ENCODE measurements around the gene EMCN.
"Not testable (repeated sequence)": the region's sequence is repeated elsewhere in the genome, so short reads cannot be mapped to it uniquely, and the experiment has no call there.

EMCN gene

DNA sequence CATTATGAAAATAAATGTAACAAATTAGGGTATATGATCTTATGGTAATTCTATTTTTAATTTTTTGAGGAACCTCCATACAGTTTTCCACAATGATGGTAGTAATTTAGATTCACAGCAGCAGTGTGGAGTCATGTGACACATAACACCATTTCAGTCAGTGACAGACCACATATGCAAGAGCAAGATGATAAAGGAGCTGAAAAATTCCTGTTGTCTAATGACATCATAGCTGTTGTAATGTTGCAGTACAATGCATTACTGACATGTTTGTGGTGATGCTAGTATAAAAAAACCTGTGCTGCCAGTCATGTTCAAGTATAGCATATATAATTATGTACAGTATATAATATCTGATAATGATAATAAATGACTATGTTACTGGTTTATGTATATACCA lies 28.5 kb downstream of the EMCN start:
- no peak for DNase-seq

DNA sequence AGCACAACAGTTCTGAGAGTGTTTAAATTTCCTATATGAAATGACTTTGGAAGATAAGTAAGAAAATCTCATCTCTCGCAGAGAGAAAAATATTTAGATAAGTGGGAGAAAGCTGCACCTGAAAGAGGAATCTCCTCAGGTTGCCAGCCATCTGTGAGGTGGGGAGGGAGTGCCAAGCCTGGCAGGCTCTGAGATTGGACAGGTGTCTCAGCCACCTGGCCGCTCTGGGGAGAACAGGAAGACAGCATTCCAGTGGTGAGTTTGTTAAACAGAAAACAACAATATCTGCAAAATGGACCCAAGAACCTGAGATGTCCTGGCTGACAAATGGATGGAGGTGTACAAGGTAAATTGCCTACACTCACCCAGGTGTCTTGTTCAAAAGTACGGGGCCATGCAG lies 31.3 kb downstream of the EMCN start:
- no peak for DNase-seq

DNA sequence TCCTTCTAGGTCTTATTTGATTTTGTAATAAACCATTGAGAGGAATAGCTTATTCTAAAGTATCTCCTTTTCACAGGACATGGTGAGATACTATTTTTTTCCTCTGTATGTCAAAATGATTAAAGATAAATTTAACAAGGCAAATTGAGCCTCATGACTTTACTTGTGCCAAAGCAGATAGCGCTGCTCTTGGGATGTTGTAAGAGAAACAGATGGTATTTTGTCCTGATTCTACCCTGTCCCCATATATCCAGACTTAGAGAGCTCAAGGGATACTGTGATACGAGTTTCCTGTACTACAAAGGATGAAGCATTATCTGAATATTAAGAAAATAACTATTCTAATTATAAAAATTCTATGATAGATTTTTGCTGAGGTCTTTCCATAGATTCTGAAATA lies 34.0 kb downstream of the EMCN start:
- no peak for DNase-seq

DNA sequence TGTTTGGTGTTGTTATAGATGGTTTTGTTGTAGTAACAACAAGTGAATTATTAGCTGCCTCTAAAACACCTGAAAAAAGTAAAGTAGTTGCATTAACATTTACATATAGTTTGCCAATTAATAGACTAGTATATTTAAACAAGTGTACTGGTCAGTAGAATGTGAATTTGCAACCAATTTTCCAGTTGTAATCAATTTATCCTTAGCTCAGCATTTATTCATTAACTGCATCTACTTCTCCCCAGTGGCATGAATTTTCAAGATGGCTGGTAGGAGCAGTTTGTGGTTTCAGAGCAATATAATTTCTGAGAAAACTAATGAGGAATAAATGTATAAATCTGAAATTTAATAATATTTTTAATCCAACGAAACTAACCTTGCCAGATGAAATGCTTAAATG lies 37.9 kb downstream of the EMCN start:
- DNase-seq: no peak

DNA sequence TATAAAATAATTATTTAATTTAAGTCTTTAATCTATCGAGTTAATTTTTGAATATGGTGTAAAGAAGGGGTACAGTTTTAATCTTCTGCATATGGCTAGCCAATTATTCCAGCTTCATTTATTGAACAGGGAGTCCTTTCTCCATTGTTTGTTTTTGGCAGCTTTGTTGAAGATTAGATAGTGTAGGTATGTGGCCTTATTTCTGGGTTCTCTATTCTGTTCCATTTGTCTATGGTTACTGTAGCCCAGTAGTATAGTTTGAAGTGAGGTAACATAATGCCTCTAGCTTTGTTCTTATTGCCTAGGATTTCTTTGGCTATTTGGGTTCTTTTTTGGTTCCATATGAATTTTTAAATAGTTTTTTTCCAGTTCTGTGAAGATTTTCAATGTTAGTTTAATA lies 48.3 kb downstream of the EMCN start:
- no peak for DNase-seq

DNA sequence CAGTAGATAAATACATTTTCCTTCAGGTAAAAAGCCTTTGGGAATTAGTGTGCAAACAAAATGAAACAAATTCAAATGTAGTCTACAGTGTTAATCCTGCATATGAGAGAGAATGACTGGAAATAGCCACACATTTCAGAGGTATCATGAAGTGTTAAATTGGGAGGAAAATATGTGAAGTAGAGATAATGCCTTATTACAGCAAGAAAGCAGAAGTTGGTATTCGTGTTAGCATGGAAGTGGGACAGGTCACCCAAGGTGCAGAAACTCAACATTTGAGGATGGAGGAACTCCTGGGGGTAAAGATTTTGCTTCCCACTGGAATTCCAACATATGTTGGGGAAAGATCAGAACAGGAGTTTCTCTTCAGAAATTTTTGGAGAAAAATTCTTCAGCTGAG lies 51.3 kb downstream of the EMCN start:
- no peak for DNase-seq

DNA sequence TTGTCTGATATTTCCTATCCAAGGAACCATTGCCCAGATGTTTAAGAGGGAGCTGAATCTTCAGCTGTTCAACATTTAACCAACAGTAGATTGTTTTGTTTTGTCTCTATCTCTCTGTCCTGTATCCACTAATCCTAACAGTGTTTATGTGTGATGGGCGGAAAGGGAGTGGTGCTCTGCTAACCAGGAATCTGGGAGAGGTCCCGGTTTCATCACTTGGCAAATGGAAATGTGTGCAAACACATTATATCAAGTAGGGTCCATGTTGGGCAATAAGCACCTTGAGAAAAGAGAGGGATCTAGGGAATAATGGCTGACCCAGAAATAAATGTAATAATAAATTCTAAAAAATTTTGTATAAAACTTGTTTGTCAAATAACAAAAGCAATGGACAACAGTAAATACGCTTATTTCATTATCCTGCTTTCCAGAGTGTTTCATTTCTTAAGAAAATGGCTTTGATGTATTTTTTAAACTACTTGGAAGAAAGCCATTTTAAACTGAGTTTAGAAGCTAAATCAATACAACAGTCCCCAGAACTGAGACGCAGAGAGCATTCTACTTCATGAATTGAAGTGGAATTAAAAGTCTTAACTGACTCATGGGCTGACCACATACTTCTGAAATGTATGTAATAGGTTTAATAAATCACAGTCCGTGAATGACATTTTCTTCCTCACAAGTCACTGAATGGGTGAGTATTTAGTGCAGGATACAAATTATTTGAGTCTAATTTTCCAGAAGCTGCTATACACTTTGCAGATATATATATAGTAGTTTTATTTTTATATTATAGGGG lies 55.8 kb downstream of the EMCN start:
- no peak for DNase-seq

DNA sequence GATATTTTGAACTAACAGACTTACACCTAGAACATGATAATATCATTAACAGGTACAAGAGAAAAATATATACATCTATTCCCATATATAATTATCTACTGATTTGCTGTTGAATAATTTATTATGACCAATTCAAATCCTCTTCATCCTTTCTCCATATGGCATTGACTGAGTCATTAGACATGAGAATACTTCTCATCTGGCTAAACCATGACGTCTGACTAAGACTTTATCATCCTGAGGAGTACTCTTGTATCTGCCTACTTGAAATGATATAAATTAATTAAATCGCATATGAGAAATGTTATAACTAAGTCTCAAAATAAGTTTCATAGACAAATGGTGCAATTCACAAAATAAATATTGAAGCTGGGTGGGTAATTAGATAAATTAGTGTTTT lies 67.4 kb downstream of the EMCN start:
- no peak for DNase-seq

DNA sequence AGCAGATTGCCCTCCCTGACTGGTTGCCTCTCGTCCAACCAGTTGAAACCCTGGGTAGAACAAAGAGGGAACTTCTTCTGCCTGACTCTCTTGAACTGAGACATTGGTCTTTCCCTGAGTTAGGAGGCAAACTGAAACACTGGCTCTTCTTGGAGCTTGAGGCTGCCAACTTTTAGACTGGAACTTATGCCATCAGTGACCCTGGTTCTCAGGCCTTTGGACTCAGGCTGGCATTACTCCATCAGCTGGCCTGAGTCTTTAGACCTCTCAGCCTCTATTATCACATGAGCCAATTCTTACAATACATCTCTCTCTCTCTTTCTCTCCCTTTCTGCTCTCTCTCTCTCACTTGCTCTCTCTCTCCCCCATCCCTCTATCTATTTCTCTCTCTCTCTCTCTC lies 86.4 kb downstream of the EMCN start:
- DNase-seq: no peak

DNA sequence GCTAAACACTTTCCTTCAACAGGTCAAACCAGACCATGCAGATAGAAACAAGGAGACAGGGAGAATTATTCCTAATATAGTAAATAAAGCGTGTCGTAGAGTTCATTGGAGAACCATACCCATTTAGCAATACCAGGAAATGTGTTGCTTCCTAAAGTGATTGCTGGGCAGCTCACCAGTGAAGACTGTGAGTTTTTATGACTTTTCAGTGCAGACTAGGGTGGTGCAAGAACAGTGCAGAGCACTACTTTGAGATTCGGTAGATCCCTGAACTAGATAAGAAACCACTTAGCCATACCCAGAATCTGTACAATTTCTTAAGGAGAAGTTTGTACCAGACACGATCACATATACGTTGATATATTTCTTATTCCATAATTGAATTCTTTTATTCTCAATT lies 87.4 kb downstream of the EMCN start:
- no peak for DNase-seq

DNA sequence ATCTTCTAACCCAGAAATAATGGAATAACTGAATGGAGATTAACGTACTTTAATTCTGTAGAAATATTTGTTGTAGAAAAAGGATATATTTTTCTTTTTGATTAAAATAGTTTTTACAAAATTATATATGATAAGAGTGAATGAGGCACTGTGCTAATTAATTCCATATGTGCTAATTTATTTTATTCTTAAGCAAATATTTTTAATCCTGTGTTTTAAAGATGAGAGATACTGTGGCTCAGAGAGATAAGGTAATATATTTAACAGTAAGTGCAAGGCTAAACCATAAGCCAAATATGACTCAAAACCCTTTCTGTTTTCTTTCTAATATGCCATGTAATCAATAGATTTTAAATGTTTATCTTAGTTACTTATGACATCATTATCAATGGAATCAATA lies 88.2 kb downstream of the EMCN start:
- no peak for DNase-seq

DNA sequence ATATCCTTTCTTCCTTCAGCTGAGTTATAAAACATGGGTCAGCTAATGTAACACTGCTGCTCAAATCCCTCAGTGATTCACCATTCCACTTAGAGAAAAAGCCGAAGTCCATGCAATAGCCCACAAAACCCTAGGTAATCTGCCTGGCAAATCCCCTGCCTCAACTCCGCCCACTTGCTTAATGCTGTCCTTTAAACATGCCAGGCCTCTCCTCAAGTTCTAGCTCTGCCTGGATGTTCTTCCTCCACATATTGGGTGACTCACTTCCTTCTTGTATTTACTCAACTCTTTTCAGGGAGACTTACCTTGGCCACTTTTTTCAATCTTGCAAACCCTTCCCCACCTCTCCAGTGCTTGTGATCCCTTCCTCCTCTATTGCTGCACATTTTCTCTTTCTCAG lies 89.8 kb downstream of the EMCN start:
- DNase-seq: no peak

DNA sequence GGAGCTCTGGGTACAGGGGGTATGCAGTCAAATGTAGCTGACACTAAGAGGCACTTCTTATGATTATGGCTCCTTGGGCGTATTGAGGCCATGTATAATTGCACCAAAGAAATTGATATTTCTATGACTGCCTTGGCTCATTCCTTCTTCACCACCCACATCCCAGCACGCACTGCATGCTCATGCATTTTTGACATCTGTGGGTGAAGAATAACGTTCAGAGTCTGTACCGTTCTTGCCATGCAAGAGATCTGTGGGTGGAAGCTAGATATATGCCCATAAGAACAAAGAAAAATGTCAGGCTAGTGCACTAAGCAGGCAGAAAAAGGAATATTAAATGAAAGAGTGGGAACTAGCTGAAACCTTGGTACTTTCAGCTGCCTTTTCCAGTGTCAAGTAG lies 93.4 kb downstream of the EMCN start:
- no peak for DNase-seq

DNA sequence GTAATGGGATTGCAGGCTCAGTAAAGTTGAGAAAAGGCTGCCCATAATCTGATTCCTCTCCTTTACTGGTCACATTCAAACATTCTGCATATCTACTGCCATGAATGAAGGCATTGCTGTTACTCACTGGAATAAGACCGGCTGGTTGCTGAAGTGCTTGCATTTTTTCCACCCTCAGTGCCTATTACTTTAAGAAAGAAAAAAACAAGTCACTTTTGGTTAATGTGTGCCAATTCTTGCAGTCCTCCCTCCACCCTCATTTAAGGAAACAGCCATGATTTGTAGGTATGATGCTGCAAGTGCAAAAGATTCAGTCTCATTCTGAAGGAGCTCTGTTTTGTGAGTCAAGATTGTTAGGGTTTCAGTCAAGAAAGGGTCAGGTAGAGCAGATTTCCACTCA lies 94.9 kb downstream of the EMCN start:
- no peak for DNase-seq

DNA sequence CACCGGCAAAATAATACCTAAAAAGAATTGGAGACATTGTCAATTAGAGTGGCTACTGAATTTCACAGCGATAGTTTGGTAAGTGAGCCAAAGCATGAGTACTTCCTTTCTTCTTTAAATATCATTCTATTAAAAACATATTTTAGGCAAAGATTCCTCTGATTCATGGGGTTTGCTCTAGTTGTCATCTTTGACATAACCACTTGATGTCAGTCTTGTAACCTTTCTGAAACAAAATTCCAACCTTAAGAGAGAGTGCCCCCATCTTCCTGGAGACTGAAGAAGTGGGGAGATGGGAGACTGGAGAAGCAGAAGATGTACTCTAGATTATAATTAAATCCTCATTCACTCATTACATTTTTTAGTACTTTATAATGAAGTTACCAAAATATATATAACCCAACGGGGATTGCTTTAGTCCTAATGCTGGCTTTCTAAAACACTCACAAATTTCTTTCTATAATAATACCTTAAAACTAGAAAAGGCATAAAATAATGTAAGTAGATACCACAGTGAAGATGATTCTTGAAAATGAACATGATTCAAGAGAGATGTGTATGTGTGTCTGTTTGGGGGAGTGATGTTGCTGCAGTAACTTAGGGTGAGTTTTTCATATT lies 96.4 kb downstream of the EMCN start:
- DNase-seq: no peak

DNA sequence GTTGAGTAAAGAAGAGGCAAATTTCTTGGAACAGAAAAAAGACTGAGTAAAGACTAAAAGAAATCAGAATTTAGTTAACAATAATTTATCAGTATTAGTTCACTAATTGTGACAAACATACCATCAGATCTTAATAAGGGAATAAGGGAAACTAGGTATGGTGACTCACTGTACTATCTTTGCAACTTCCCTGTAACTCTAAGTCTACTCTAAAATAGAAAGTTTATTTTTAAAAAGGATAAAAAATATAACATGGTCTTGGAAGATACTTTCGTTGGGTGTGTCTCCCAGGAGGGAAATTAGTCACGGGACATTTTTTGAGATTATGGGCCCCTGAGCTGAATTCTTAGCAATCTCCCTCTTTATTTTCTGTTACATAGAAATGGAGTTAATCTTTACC lies 97.3 kb downstream of the EMCN start:
- DNase-seq: no peak

DNA sequence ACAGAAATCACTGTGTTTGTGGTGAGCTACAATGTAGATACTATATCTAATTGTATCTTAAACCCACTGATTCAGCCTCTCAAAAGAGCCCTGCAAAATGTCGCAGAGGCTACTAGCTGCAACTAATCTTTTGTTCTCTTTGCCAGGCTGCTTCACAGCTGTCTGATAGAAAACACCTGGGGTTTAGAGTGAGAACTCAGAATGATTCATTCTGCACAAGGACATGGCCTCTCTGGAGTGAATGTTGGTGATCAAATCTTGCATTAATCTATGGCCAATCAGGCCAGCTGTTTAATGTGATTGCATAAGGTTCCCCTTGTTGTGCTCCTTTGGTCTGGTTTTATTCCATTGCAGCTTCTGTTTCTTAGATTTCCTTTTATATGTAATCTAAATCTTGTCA lies 100.3 kb downstream of the EMCN start:
- no peak for DNase-seq

DNA sequence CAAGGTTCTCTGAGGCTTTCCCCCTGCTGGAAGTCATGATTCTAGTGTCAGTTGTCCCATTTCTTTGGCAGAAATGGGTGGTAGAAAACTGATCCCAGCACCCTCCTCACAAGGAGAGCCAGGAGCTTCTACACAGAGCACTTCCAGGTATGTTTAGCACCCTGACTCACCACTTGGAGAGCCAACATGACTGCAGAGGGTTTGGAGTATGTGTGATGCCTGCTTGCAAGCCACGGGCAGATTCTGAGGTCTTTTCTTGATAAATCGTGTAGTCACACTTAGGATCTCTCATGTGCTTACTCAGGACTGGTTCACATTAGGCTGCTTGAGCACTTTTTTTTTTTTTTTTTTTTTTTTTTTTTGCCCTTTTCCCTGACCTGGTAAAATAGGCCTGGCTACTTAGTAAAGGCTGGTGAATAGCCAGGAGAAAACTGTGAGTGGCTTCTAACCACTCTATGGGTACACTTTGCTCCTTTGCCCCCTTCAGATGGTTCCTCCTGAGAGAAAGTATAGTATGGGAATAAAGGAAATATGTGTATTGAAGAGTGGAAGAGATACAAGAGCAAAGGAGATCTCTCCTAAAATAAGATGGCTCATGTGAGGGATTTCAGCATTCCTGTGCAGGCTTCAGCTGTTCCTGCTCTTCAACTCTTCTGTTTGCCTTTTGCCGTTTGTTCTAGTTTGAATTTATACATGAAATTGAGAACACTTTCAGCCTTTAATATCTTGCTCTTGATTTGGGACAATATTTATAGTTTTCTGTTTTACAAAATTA lies 103.6 kb downstream of the EMCN start:
- no peak for DNase-seq

DNA sequence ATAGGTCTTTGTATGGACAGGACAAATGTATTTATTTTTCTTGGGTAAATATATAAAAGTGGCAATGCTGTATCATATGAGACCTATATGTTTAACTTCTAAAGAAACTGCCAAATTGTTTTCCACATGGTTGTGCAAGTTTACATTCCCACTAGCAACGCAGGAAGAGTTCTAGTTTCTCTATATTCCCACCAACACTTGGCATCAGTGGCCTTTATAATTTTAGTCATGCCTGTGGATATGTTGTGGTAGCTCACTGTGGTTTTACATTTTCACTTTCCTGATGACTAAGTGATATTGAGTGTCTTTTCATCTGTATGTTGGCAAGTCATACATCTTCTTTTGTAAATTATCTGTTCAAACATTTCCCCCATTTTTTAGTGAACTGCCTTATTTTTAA lies 126.0 kb downstream of the EMCN start:
- no peak for DNase-seq

DNA sequence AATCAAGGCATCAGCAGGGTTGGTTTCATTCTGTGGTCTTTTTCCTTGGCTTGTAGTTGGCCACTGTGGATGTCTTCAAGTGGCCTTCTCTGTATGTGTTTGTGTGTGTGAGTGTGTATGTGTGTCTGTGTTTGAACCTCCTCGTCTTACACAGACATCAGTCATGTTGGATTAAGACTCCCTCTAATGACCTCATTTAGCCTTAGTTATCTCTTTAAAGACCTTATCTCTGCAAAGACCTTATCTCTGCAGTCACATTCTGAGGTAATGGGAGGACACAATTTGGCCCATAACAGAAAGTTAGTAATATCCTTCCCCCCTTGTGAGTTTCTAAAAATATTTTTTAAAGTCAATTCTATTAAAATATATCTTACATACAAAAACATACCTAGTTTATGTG lies 126.7 kb downstream of the EMCN start:
- no peak for DNase-seq

DNA sequence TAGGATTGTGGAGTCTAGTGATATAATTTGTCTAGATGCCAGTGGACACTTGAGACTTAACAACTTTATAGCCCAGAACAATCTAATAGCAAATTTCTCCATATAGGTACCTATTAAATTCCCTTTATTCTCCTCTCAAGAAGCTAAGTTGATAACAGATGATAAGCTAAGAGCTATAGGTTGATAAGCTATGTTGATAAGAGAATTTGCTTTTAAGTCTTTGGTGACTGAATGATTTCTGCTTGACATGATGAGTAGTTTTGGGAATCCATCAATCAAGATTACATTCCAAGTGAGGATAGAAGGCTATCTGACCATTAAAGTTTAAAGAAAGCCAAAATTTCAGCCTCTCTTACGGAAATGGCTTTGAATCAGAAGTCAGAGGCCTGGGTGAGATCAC lies 131.6 kb downstream of the EMCN start:
- DNase-seq: no peak

DNA sequence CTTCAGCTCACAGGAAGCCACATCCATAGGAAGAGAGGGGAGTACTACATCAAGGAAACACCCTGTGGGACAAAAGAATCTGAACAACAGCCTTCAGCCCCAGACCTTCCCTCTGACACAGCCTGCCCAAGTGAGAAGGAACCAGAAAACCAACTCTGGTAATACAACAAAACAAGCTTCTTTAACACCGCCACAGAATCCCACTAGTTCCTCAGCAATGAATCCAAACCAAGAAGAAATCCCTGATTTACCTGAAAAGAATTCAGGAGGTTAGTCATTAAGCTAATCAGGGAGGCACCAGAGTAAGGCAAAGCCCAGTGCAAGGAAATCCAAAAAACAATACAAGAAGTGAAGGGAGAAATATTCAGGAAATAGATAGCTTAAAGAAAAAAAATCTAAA lies 137.4 kb downstream of the EMCN start:
- DNase-seq: not testable (repeated sequence)

DNA sequence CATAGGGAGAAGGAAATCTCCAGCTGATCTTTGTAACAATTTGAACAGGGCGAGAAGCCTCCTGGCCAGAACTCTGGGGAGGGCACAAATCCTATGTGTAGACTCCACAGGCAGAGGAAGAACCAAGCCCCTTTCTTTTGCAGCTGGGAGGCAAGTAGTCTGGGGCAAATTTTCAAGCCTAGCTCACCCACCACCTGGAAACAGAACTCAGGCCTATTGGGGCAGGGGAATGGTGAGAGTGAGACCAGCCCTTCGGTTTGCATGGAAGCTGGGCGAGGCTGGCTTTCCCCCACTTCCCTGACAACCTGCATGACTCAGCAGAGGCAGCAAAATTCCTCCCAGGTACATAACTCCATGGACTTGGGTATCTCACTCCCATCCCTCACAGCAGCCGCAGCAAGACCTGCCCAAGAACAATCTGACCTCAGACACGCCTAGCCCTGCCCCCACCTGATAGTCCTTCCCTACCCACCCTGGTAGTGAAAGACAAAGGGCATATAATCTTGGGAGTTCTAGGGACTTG lies 138.2 kb downstream of the EMCN start:
- DNase-seq: no peak

DNA sequence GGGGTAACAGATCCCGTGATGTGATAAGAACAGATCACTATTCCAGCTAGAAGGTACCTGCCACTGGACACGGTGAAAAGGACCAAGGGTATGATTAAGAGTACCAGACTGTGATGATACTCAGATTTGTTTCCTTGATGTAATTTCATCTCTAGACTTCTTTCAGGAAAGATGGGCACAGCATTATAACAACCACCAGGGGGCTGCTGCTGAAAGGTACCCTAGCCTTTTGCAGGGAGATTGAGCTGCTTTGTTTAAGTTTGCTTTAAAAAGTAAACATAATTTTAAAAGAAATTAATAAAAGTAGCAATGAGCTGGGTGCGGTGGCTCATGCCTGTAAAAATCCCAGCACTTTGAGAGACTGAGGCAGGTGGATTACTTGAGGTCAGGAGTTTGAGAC lies 145.4 kb downstream of the EMCN start:
- DNase-seq: no peak
